AG04449 (cell line): ENCODE measurements around the gene NMRK1.

Experiments used
- CTCF ChIA-PET: fragments of 350-600 bp; formaldehyde crosslinking; extraction: SDS; loops from one replicate; lab custom pipeline; 2021; ENCODE audit warnings: antibody characterized with exemption; lab: Yijun Ruan, JAX
- POLR2A ChIA-PET: fragments of 400-600, 350-600 bp; formaldehyde crosslinking; extraction: SDS; loops from one replicate; lab custom pipeline; 2020; ENCODE audit warnings: antibody characterized with exemption, inconsistent platforms; lab: Yijun Ruan, JAX
- DNase-seq: peaks from one replicate; pipeline ENCODE4 v3.0.0-alpha.2; 2010; ENCODE audit warnings: low read depth, low spot score
- H3K4me3 ChIP-seq: 2 replicates; pipeline ENCODE4 v1.5.1; 2011; ENCODE audit warnings: low read depth, mild to moderate bottlenecking, control low read depth, low read length
- TF ChIP-seq, protein P1 (sequence below): IDR thresholded peaks from one replicate; pipeline ENCODE4 v1.5.1; 2011; ENCODE audit warnings: mild to moderate bottlenecking, moderate library complexity, low read length, control low read depth, inconsistent platforms; ENCODE audit not compliant: insufficient read depth; ENCODE audit errors: missing control alignments

NMRK1 gene

GRCh38 chr9:75116306-75116705 is 28.4 kb upstream of the NMRK1 start:
- ChIA-PET POLR2A (no interaction called here), CTCF (no interaction called here)
- TF ChIP-seq, protein P1, sequence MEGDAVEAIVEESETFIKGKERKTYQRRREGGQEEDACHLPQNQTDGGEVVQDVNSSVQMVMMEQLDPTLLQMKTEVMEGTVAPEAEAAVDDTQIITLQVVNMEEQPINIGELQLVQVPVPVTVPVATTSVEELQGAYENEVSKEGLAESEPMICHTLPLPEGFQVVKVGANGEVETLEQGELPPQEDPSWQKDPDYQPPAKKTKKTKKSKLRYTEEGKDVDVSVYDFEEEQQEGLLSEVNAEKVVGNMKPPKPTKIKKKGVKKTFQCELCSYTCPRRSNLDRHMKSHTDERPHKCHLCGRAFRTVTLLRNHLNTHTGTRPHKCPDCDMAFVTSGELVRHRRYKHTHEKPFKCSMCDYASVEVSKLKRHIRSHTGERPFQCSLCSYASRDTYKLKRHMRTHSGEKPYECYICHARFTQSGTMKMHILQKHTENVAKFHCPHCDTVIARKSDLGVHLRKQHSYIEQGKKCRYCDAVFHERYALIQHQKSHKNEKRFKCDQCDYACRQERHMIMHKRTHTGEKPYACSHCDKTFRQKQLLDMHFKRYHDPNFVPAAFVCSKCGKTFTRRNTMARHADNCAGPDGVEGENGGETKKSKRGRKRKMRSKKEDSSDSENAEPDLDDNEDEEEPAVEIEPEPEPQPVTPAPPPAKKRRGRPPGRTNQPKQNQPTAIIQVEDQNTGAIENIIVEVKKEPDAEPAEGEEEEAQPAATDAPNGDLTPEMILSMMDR: no peak
- no peak overlapping the region for H3K4me3 ChIP-seq
- no peak for DNase-seq

- TF ChIP-seq, protein P1: no peak
- ChIA-PET CTCF (no interaction called here), POLR2A (no interaction called here)
- no peak overlapping the region for H3K4me3 ChIP-seq
- DNase-seq: no peak
Measured at GRCh38 chr9:75112789-75113188, 24.8 kb upstream of the NMRK1 start.

GRCh38 chr9:75111019-75111622 is 23.2 kb upstream of the NMRK1 start:
- ChIA-PET POLR2A (no interaction called here), CTCF (no interaction called here)
- TF ChIP-seq, protein P1: no peak
- no peak for DNase-seq
- no peak overlapping the region for H3K4me3 ChIP-seq

- POLR2A ChIA-PET: no interaction called here
Measured at GRCh38 chr9:75109210-75109839, 21.4 kb upstream of the NMRK1 start.

GRCh38 chr9:75108571-75108970 is 20.6 kb upstream of the NMRK1 start:
- CTCF ChIA-PET: no interaction called here
- POLR2A ChIA-PET: no interaction called here
- TF ChIP-seq, protein P1: no peak
- no peak for DNase-seq
- H3K4me3 ChIP-seq: no peak overlapping the region

More at GRCh38 chr9:75109210-75109839, 21.4 kb upstream of the NMRK1 start:
- DNase-seq: no peak
- H3K4me3 ChIP-seq: no peak overlapping the region
- CTCF ChIA-PET: no interaction called here
- TF ChIP-seq, protein P1: no peak

- H3K4me3 ChIP-seq: no peak overlapping the region
- DNase-seq: no peak
- TF ChIP-seq, protein P1: no peak
- POLR2A ChIA-PET: no interaction called here
- CTCF ChIA-PET: no interaction called here
Measured at GRCh38 chr9:75106857-75107256, 18.9 kb upstream of the NMRK1 start.
